HG02884 (cell line): ENCODE data around the gene SORBS2.
"Not testable (repeated sequence)": the region's sequence is repeated elsewhere in the genome, so short reads cannot be mapped to it uniquely, and the experiment has no call there.

ENCODE experiments used
- ATAC-seq: cut with Tn5 transposase; IDR thresholded peaks from one replicate; pipeline ENCODE4 v1.9.1; 2021; ENCODE audit warnings: mild to moderate bottlenecking, moderate library complexity; ENCODE audit not compliant: unreplicated experiment

The SORBS2 gene

GRCh38 chr4:185811509-185812364 lies at the start of gene SORBS2:
Gene SORBS2 (minus strand): TSS chr4:185812194. CDS start chr4:185690571, 121,623 bp downstream.
- ATAC-seq: peak; percentile 91

GRCh38 chr4:185859111-185859510 lies 47.1 kb upstream of the SORBS2 start:
- no peak for ATAC-seq

- not testable (repeated sequence) for ATAC-seq
Observed at GRCh38 chr4:185857561-185857960, 45.6 kb upstream of the SORBS2 start.

- ATAC-seq: no peak
Observed at GRCh38 chr4:185853841-185854240, 41.8 kb upstream of the SORBS2 start.

GRCh38 chr4:185852961-185853360 lies 41.0 kb upstream of the SORBS2 start:
- no peak for ATAC-seq

- ATAC-seq: no peak
Observed at GRCh38 chr4:185849664-185850550, 37.9 kb upstream of the SORBS2 start.

- ATAC-seq: no peak
Observed at GRCh38 chr4:185847352-185848097, 35.5 kb upstream of the SORBS2 start.

GRCh38 chr4:185846505-185847150 lies 34.6 kb upstream of the SORBS2 start:
- no peak for ATAC-seq

- no peak for ATAC-seq
Observed at GRCh38 chr4:185845966-185846365, 34.0 kb upstream of the SORBS2 start.

GRCh38 chr4:185841451-185841850 lies 29.5 kb upstream of the SORBS2 start:
- no peak for ATAC-seq

- no peak for ATAC-seq
Observed at GRCh38 chr4:185840953-185841352, 29.0 kb upstream of the SORBS2 start.

- ATAC-seq: no peak
Observed at GRCh38 chr4:185840201-185840600, 28.2 kb upstream of the SORBS2 start.

- no peak for ATAC-seq
Observed at GRCh38 chr4:185839770-185840169, 27.8 kb upstream of the SORBS2 start.

- no peak for ATAC-seq
Observed at GRCh38 chr4:185839194-185839712, 27.3 kb upstream of the SORBS2 start.

- no peak for ATAC-seq
Observed at GRCh38 chr4:185838514-185839193, 26.7 kb upstream of the SORBS2 start.

- ATAC-seq: no peak
Observed at GRCh38 chr4:185838104-185838452, 26.1 kb upstream of the SORBS2 start.

- no peak for ATAC-seq
Observed at GRCh38 chr4:185837415-185838103, 25.6 kb upstream of the SORBS2 start.

- no peak for ATAC-seq
Observed at GRCh38 chr4:185836241-185837084, 24.5 kb upstream of the SORBS2 start.
